Activated T-helper 17 cell treated with anti-CD3 and anti-CD28 coated beads, Interleukin-2, amount 50 U/mL, for 72 hours (primary cell): Measurements from ENCODE around the gene B3GALT5. TPM values are rescaled to one million over a fixed set of nuclear protein-coding genes. Genes with fewer than 3 reads are reported as not detected.

ENCODE experiments used
- ATAC-seq: fragments of 150-1000 bp; cut with Tn5 transposase; replicated peaks from 2 replicates; pipeline ENCODE4 v1.10.0; 2021; ENCODE audit warnings: mild to moderate bottlenecking, moderate library complexity
- H3K27ac Mint-ChIP-seq: one replicate; pipeline ENCODE4 v1.8.0; 2022; ENCODE audit warnings: mixed read lengths
- H3K27me3 Mint-ChIP-seq: one replicate; pipeline ENCODE4 v1.8.0; 2022; ENCODE audit warnings: mixed read lengths
- H3K36me3 Mint-ChIP-seq: one replicate; pipeline ENCODE4 v1.8.0; 2022; ENCODE audit warnings: low read depth, mild to moderate bottlenecking, mixed read lengths
- H3K4me1 Mint-ChIP-seq: one replicate; pipeline ENCODE4 v1.8.0; 2022; ENCODE audit warnings: mixed read lengths
- H3K4me3 Mint-ChIP-seq: one replicate; pipeline ENCODE4 v1.8.0; 2022; ENCODE audit warnings: mild to moderate bottlenecking, mixed read lengths
- H3K9me3 Mint-ChIP-seq: one replicate; pipeline ENCODE4 v1.8.0; 2022; ENCODE audit warnings: mixed read lengths
- total RNA-seq, 2 donors: library from RNA; stranded (reverse); gene quantifications; one replicate each; pipeline ENCODE4 v1.2.3, GENCODE V29; 2022

Gene B3GALT5
- total RNA-seq, 2 donors from 2014 or later: 0.03 TPM; not detected in 1

GRCh38 chr21:39647476-39647875 is 34.7 kb downstream of the B3GALT5 start:
- Mint-ChIP-seq H3K27me3 (peaks cover 3% of the 10 kb centered on the region), H3K9me3 (peaks cover 9% of the 10 kb centered on the region), H3K36me3 (no peaks in the 10 kb centered on the region), H3K4me3 (no peak overlapping the region), H3K4me1 (no peaks in the 10 kb centered on the region), H3K27ac (no peak overlapping the region)
- no peak for ATAC-seq

DNA sequence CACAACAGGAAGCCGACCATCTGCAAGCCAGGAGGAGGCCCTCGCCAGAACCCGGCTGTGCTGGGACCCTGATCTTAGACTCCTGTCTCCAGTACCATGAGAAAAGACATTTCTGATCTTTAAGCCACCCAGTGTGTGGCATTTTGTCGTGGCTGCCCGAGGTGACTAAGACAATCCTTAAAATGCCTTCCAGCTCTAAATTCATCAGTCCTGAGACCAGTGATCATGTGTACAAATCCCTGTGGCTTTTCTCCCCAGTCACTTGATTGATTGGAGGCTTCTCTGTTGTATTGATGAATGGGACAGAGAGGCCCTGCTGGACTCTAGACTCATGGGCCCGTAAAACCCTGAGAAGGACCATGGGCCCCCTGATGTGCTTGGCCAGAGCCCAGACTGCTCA is 36.1 kb downstream of the B3GALT5 start:
- Mint-ChIP-seq H3K9me3 (peaks cover 14% of the 10 kb centered on the region), H3K4me1 (no peaks in the 10 kb centered on the region), H3K36me3 (no peaks in the 10 kb centered on the region), H3K27me3 (peaks cover 3% of the 10 kb centered on the region), H3K4me3 (no peak overlapping the region), H3K27ac (no peak overlapping the region)
- no peak for ATAC-seq

- H3K36me3 Mint-ChIP-seq: no peaks in the 10 kb centered on the region
- no peak overlapping the region for H3K4me3 Mint-ChIP-seq
- H3K27me3 Mint-ChIP-seq: peaks cover 3% of the 10 kb centered on the region
- peaks cover 14% of the 10 kb centered on the region for H3K9me3 Mint-ChIP-seq
- no peak overlapping the region for H3K27ac Mint-ChIP-seq
- ATAC-seq: no peak
- no peaks in the 10 kb centered on the region for H3K4me1 Mint-ChIP-seq
Observed at GRCh38 chr21:39649526-39649925, 36.8 kb downstream of the B3GALT5 start.

- Mint-ChIP-seq H3K36me3 (no peaks in the 10 kb centered on the region), H3K27ac (no peak overlapping the region), H3K9me3 (peaks cover 14% of the 10 kb centered on the region), H3K27me3 (peaks cover 3% of the 10 kb centered on the region), H3K4me3 (no peak overlapping the region), H3K4me1 (no peaks in the 10 kb centered on the region)
- ATAC-seq: no peak
Observed at GRCh38 chr21:39650306-39650705, 37.6 kb downstream of the B3GALT5 start.

GRCh38 chr21:39650801-39651200 is 38.1 kb downstream of the B3GALT5 start:
- Mint-ChIP-seq H3K4me3 (no peak overlapping the region), H3K9me3 (peaks cover 14% of the 10 kb centered on the region), H3K4me1 (no peaks in the 10 kb centered on the region), H3K27ac (no peak overlapping the region), H3K36me3 (no peaks in the 10 kb centered on the region), H3K27me3 (peaks cover 3% of the 10 kb centered on the region)
- ATAC-seq: no peak

- Mint-ChIP-seq H3K27me3 (peaks cover 3% of the 10 kb centered on the region), H3K27ac (no peak overlapping the region), H3K4me3 (no peak overlapping the region), H3K9me3 (peaks cover 14% of the 10 kb centered on the region), H3K4me1 (no peaks in the 10 kb centered on the region), H3K36me3 (no peaks in the 10 kb centered on the region)
- no peak for ATAC-seq
Observed at GRCh38 chr21:39651206-39651605, 38.5 kb downstream of the B3GALT5 start.

- Mint-ChIP-seq H3K4me1 (no peaks in the 10 kb centered on the region), H3K4me3 (no peak overlapping the region), H3K27ac (no peak overlapping the region), H3K36me3 (no peaks in the 10 kb centered on the region), H3K27me3 (peaks cover 5% of the 10 kb centered on the region), H3K9me3 (peaks cover 10% of the 10 kb centered on the region)
- ATAC-seq: no peak
Observed at GRCh38 chr21:39654951-39655350, 42.2 kb downstream of the B3GALT5 start.

DNA sequence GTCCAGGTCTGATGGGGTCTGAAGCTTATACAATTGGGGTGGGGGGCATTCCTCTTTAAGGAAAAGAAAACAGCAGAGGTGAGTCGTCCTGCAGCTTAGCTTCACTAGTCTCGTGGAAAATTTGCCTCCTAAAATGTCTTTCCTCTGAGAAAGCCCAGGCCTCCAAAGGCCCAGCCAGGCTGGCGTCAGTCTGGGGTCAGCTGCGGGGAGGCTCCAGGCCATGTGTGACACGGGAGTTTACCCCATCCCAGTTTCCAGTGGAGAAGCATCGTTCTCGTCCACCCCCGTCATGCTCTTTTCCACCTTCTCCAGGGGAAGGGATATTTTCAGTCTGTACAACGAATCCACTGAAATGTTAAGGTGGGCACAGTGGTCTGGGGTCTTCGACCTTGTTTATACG is 42.8 kb downstream of the B3GALT5 start:
- ATAC-seq: no peak
- no peaks in the 10 kb centered on the region for H3K36me3 Mint-ChIP-seq
- peaks cover 7% of the 10 kb centered on the region for H3K27me3 Mint-ChIP-seq
- H3K9me3 Mint-ChIP-seq: peaks cover 10% of the 10 kb centered on the region
- H3K4me1 Mint-ChIP-seq: no peaks in the 10 kb centered on the region
- H3K4me3 Mint-ChIP-seq: no peak overlapping the region
- H3K27ac Mint-ChIP-seq: no peak overlapping the region

DNA sequence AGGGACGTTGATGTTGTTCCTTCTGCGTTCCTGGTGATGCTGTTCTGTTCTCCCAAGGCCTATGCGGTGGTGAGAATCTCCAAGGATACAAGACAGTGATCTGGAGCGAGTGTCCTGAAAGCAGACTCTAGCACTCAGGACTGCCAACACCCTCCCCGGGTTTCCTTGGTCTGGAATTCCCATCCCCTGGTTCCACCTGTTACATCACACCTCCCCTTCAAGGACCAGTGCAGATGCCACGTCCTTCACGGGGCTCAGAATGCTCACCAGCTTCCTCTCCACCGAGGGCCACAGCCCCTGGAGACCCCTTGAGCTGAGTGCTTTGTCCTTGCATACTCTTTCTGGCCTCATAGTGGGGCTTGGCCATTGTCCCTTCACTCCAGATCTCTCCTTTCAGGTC is 43.5 kb downstream of the B3GALT5 start:
- Mint-ChIP-seq H3K27me3 (peaks cover 8% of the 10 kb centered on the region), H3K4me1 (no peaks in the 10 kb centered on the region), H3K36me3 (no peaks in the 10 kb centered on the region), H3K4me3 (no peak overlapping the region), H3K9me3 (peaks cover 10% of the 10 kb centered on the region), H3K27ac (no peak overlapping the region)
- ATAC-seq: no peak

DNA sequence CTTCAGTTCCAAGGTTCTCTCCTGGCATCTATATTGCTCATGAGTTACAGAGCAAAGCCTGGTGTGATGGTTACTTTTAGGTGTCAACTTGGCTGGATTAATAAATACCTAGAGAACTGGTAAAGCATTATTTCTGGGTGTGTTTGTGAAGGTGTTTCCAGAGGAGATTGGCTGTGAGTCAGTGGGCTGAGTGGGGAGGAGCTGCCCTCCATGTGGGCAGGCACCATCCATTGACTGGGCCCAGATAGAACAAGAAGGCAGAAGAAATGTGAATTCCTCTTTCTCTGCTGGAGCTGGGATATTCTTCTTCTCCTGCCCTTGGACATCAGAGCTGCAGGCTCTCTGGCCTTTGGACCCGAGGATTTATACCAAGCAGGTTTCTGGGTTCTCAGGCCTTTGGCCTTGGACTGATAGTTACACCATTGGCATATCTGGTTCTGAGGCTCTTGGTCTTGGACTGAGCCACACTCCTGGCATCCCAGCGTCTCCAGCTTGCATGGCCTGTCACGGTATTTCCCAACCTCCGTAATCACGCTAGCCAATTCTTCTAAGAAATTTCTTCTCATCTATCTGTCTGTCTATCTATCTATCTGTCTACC is 44.5 kb downstream of the B3GALT5 start:
- no peaks in the 10 kb centered on the region for H3K4me1 Mint-ChIP-seq
- no peak overlapping the region for H3K4me3 Mint-ChIP-seq
- peaks cover 4% of the 10 kb centered on the region for H3K9me3 Mint-ChIP-seq
- peaks cover 5% of the 10 kb centered on the region for H3K27me3 Mint-ChIP-seq
- no peaks in the 10 kb centered on the region for H3K36me3 Mint-ChIP-seq
- no peak for ATAC-seq
- H3K27ac Mint-ChIP-seq: no peak overlapping the region

- Mint-ChIP-seq H3K4me3 (no peak overlapping the region), H3K9me3 (peaks cover 2% of the 10 kb centered on the region), H3K27ac (no peak overlapping the region), H3K27me3 (peaks cover 5% of the 10 kb centered on the region), H3K36me3 (no peaks in the 10 kb centered on the region), H3K4me1 (no peaks in the 10 kb centered on the region)
- no peak for ATAC-seq
Observed at GRCh38 chr21:39658066-39658465, 45.3 kb downstream of the B3GALT5 start.

DNA sequence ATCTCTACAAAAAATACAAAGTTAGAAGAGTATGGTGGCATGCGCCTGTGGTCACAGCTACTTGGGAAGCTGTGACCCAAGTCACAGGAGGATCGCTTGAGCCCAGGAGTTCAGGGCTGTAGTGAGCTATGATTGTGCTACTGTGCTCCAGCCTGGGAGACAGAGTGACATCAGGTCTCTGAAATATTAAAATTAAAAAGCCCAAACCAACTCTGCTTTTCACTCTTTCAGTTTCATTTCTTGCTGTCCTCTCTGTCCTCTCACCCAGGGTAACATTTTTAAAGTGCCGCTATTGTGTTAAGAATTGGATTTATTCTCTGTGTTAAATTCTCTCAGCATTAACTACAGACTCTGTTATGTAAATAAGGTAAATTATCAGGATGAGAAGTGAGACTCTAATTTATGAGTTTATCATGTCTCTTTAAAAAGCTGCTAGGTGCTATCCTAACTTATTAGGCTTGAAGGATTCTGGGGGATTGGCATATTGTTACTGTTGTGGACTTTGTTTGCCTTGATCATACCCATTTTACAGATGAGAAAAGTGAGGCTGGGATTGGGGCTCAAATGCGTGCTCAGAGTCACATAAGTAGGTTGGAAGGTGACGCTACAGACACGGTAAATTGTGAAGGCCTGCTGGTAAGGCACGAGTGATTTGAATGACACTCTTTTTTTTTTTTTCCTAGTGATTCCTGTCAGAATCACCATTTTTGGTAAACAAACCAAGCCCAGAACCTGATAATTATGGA is 46.5 kb downstream of the B3GALT5 start:
- Mint-ChIP-seq H3K27ac (no peak overlapping the region), H3K9me3 (no peaks in the 10 kb centered on the region), H3K36me3 (no peaks in the 10 kb centered on the region), H3K4me1 (no peaks in the 10 kb centered on the region), H3K27me3 (peaks cover 5% of the 10 kb centered on the region), H3K4me3 (no peak overlapping the region)
- ATAC-seq: no peak

DNA sequence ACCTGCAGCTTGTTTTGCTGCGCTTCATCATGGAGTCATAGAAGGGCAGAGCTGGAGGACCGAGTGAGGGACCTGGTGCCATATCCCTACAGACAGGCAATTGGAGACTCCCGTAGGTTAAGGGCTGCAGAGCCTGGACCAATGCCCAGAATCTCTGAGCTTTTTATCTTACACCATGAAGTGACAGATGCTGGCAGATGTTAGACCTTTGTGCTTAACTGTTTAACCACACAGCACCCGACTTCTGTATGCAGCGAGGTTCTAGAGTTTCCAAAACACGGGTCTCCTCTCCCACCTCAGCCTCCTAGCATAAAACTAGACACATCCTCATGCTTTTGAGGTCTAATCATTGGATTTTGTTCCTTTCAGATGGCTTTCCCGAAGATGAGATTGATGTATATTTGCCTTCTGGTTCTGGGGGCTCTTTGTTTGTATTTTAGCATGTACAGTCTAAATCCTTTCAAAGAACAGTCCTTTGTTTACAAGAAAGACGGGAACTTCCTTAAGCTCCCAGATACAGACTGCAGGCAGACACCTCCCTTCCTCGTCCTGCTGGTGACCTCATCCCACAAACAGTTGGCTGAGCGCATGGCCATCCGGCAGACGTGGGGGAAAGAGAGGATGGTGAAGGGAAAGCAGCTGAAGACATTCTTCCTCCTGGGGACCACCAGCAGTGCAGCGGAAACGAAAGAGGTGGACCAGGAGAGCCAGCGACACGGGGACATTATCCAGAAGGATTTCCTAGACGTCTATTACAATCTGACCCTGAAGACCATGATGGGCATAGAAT is 47.6 kb downstream of the B3GALT5 start:
- no peaks in the 10 kb centered on the region for H3K4me1 Mint-ChIP-seq
- H3K27me3 Mint-ChIP-seq: peaks cover 9% of the 10 kb centered on the region
- no peak overlapping the region for H3K4me3 Mint-ChIP-seq

DNA sequence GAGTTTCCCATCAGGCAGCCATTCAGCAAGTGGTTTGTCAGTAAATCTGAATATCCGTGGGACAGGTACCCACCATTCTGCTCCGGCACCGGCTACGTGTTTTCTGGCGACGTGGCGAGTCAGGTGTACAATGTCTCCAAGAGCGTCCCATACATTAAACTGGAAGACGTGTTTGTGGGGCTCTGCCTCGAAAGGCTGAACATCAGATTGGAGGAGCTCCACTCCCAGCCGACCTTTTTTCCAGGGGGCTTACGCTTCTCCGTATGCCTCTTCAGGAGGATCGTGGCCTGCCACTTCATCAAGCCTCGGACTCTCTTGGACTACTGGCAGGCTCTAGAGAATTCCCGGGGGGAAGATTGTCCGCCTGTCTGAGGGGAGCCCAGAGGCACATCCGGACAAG is 48.4 kb downstream of the B3GALT5 start:
- Mint-ChIP-seq H3K36me3 (no peaks in the 10 kb centered on the region), H3K27me3 (peaks cover 9% of the 10 kb centered on the region), H3K4me3 (no peak overlapping the region), H3K4me1 (no peaks in the 10 kb centered on the region), H3K9me3 (peaks cover 3% of the 10 kb centered on the region), H3K27ac (no peak overlapping the region)
- ATAC-seq: no peak

More for the DNA sequence above, 47.6 kb downstream of the B3GALT5 start:
- no peak for ATAC-seq
- peaks cover 3% of the 10 kb centered on the region for H3K9me3 Mint-ChIP-seq
- no peak overlapping the region for H3K27ac Mint-ChIP-seq
- H3K36me3 Mint-ChIP-seq: no peaks in the 10 kb centered on the region

- peaks cover 3% of the 10 kb centered on the region for H3K9me3 Mint-ChIP-seq
- H3K27me3 Mint-ChIP-seq: peaks cover 6% of the 10 kb centered on the region
- H3K36me3 Mint-ChIP-seq: no peaks in the 10 kb centered on the region
- no peaks in the 10 kb centered on the region for H3K4me1 Mint-ChIP-seq
- no peak overlapping the region for H3K4me3 Mint-ChIP-seq
- no peak for ATAC-seq
- no peak overlapping the region for H3K27ac Mint-ChIP-seq
Observed at GRCh38 chr21:39661740-39662139, 49.0 kb downstream of the B3GALT5 start.
